WTC11 (cell line): Measurements from ENCODE around the gene DISC1. TPM values are rescaled to one million over a fixed set of nuclear protein-coding genes. Genes with fewer than 3 reads are reported as not detected.

ENCODE experiments used
- ATAC-seq: fragments of 200-7000 bp; cut with Tn5 transposase; 2 replicates; pipeline ENCODE4 v1.10.0; 2021; ENCODE audit warnings: mild to moderate bottlenecking, moderate library complexity
- CTCF ChIA-PET: fragments of 300-600 bp; sonication (Branson Sonifier 250); formaldehyde crosslinking; loops from one replicate; lab custom pipeline; 2021; ENCODE audit warnings: antibody characterized with exemption; lab: Charles Lee
- POLR2A ChIA-PET: fragments of 350-600 bp; sonication (Branson Sonifier 250); formaldehyde crosslinking; loops from one replicate; lab custom pipeline; 2021; ENCODE audit warnings: antibody characterized with exemption; lab: Charles Lee
- DNase-seq: peaks from one replicate; pipeline ENCODE4 v3.0.0; 2021; ENCODE audit warnings: low spot score
- H3K27ac Mint-ChIP-seq: 2 replicates; pipeline ENCODE4 v1.8.0; 2021; ENCODE audit warnings: mixed read lengths
- H3K27me3 Mint-ChIP-seq: 2 replicates; pipeline ENCODE4 v1.8.0; 2021; ENCODE audit warnings: low read depth, mild to moderate bottlenecking, moderate library complexity, mixed read lengths
- H3K36me3 Mint-ChIP-seq: 2 replicates; pipeline ENCODE4 v1.8.0; 2021; ENCODE audit warnings: mixed read lengths
- H3K4me1 Mint-ChIP-seq: 2 replicates; pipeline ENCODE4 v1.8.0; 2022; ENCODE audit warnings: mixed read lengths
- H3K4me3 Mint-ChIP-seq: 2 replicates; pipeline ENCODE4 v1.8.0; 2021; ENCODE audit warnings: mild to moderate bottlenecking, moderate library complexity, mixed read lengths
- H3K9me3 Mint-ChIP-seq: 2 replicates; pipeline ENCODE4 v1.8.0; 2021; ENCODE audit warnings: mixed read lengths
- ATF6 ChIP-seq: sonication (generic); formaldehyde crosslinking; IDR thresholded peaks from 2 replicates; pipeline ENCODE4 v1.8.1; 2023; ENCODE audit warnings: mild to moderate bottlenecking, missing genetic modification reagents
- CDX4 ChIP-seq: fragments of 250-450 bp; sonication (Bioruptor Pico); IDR thresholded peaks from 2 replicates; pipeline ENCODE4 v1.9.0; 2021; ENCODE audit warnings: moderate library complexity, mild to moderate bottlenecking, inconsistent platforms, borderline replicate concordance
- CTCF ChIP-seq: fragments of 200-600 bp; IDR thresholded peaks from 2 replicates; pipeline ENCODE4 v1.8.0; 2022; ENCODE audit warnings: antibody characterized with exemption
- E2F1 ChIP-seq: sonication (generic); formaldehyde crosslinking; IDR thresholded peaks from 2 replicates; pipeline ENCODE4 v1.8.0; 2022; ENCODE audit warnings: mild to moderate bottlenecking, missing genetic modification reagents
- FOXP4 ChIP-seq: sonication (generic); formaldehyde crosslinking; IDR thresholded peaks from 2 replicates; pipeline ENCODE4 v1.8.0; 2022; ENCODE audit warnings: mild to moderate bottlenecking, missing genetic modification reagents
- GTF2I ChIP-seq: fragments of 250-450 bp; sonication (Bioruptor Pico); conservative IDR thresholded peaks from 2 replicates; pipeline ENCODE4 v1.4.0; 2021; ENCODE audit warnings: mild to moderate bottlenecking
- HMGA2 ChIP-seq: fragments of 250-450 bp; sonication (Bioruptor Pico); IDR thresholded peaks from 2 replicates; pipeline ENCODE4 v1.4.0; 2021; ENCODE audit warnings: mild to moderate bottlenecking, moderate library complexity
- JUN ChIP-seq: sonication (generic); formaldehyde crosslinking; IDR thresholded peaks from 2 replicates; pipeline ENCODE4 v1.8.0; 2023; ENCODE audit warnings: mild to moderate bottlenecking, missing genetic modification reagents
- MLX ChIP-seq: sonication (generic); formaldehyde crosslinking; IDR thresholded peaks from 2 replicates; pipeline ENCODE4 v1.8.1; 2023; ENCODE audit warnings: mild to moderate bottlenecking, missing genetic modification reagents, moderate library complexity
- OVOL2 ChIP-seq: fragments of 250-450 bp; sonication (Bioruptor Pico); IDR thresholded peaks from 2 replicates; pipeline ENCODE4 v1.9.0; 2021; ENCODE audit warnings: mild to moderate bottlenecking, borderline replicate concordance
- RELA ChIP-seq: sonication (generic); formaldehyde crosslinking; IDR thresholded peaks from 2 replicates; pipeline ENCODE4 v1.8.1; 2022; ENCODE audit warnings: missing genetic modification reagents, mild to moderate bottlenecking, borderline replicate concordance
- RORB ChIP-seq: fragments of 250-450 bp; sonication (Bioruptor Pico); IDR thresholded peaks from 2 replicates; pipeline ENCODE4 v1.9.0; 2021; ENCODE audit warnings: mild to moderate bottlenecking
- SMAD3 ChIP-seq: sonication (generic); formaldehyde crosslinking; IDR thresholded peaks from 2 replicates; pipeline ENCODE4 v1.8.0; 2022; ENCODE audit warnings: missing genetic modification reagents, mild to moderate bottlenecking, borderline replicate concordance
- ZBTB43 ChIP-seq: sonication (generic); formaldehyde crosslinking; IDR thresholded peaks from 2 replicates; pipeline ENCODE4 v1.8.1; 2023; ENCODE audit warnings: mild to moderate bottlenecking, missing genetic modification reagents
- total RNA-seq: library from RNA; stranded (reverse); gene quantifications from 3 replicates; pipeline ENCODE4 v1.2.3, GENCODE V29; 2021

The DISC1 gene
- total RNA-seq, 1 experiment from 2014 or later, result 5.5 TPM

GRCh38 chr1:231985296-231986023, 358.9 kb downstream of the DISC1 start:
- ChIA-PET POLR2A (no interaction called here), CTCF (interaction anchor here (2.4 kb wide), 1 partner anchor 54 kb away, joined by 10 read pairs; no protein-coding TSS in a partner anchor)
- no peak for ATAC-seq
- no peaks in the 10 kb centered on the region for H3K36me3 Mint-ChIP-seq
- DNase-seq, result no peak
- no peaks in the 10 kb centered on the region for H3K9me3 Mint-ChIP-seq
- no peak overlapping the region for H3K27ac Mint-ChIP-seq
- H3K27me3 Mint-ChIP-seq, result no peaks in the 10 kb centered on the region; the same call in none of the 2 replicates
- TF ChIP-seq HMGA2 (CRISPR knock-in tag), result no peak
- no peak for TF ChIP-seq ZBTB43 (CRISPR knock-in tag)
- TF ChIP-seq FOXP4 (CRISPR knock-in tag), result no peak
- TF ChIP-seq E2F1, result no peak
- no peak for TF ChIP-seq JUN (CRISPR knock-in tag)
- no peak for TF ChIP-seq CTCF
- TF ChIP-seq GTF2I (CRISPR knock-in tag), result no peak
- TF ChIP-seq RORB (CRISPR knock-in tag), result no peak
- no peak for TF ChIP-seq SMAD3 (CRISPR knock-in tag)
- no peak for TF ChIP-seq ATF6 (CRISPR knock-in tag)
- no peak for TF ChIP-seq MLX (CRISPR knock-in tag)
- TF ChIP-seq RELA (CRISPR knock-in tag), result no peak
- TF ChIP-seq CDX4 (CRISPR knock-in tag), result no peak
- no peak for TF ChIP-seq OVOL2
- H3K4me1 Mint-ChIP-seq, result peaks cover 17% of the 10 kb centered on the region
- H3K4me3 Mint-ChIP-seq, result no peak overlapping the region
